Uterus (tissue), 2 donors: ENCODE results near the gene DNM3.

Experiments
- CTCF ChIP-seq, 4 experiments: fragments of 200-600 bp in 2 of 4; fragments of 450-650 bp in 2 of 4; sonication (generic) in 2 of 4; IDR thresholded peaks; one replicate each; pipeline ENCODE4 v1.5.1; 2016 to 2019; ENCODE audit warnings: antibody characterized with exemption in 4 of 4, mild to moderate bottlenecking in 2 of 4, moderate library complexity in 1 of 4
- POLR2A ChIP-seq, 2 donors: fragments of 450-650 bp; IDR thresholded peaks; one replicate each; pipeline ENCODE4 v1.6.1; 2016; ENCODE audit warnings: antibody characterized with exemption in 2 of 2, mild to moderate bottlenecking in 1 of 2, moderate library complexity in 1 of 2

- TF ChIP-seq CTCF (IDR thresholded peaks at IDR 0.05) (no peak), POLR2A (IDR thresholded peaks at IDR 0.05) (no peak)
Observed at GRCh38 chr1:172293429-172293828, 452.1 kb downstream of the DNM3 start.
